Esophagus squamous epithelium (tissue), 5 donors: ENCODE results near the gene PARVA. TPM values are rescaled to one million over a fixed set of nuclear protein-coding genes. Genes with fewer than 3 reads are reported as not detected.

Experiments used
- DNase-seq: peaks from one replicate; lab custom pipeline; 2025; lab: John Stamatoyannopoulos, UW
- H3K27ac ChIP-seq, 4 donors: fragments of 200-600 bp; sonication (generic); one replicate each; pipeline ENCODE4 v1.5.1; 2016 to 2019; ENCODE audit warnings: mild to moderate bottlenecking in 1 of 4
- H3K27me3 ChIP-seq, 4 donors: fragments of 200-600 bp; sonication (generic); 1 replicate in 3 of 4; 2 replicates in 1 of 4; pipeline versions ENCODE4 v1.5.1 to v1.6.0; 2017 to 2021; ENCODE audit warnings: antibody characterized with exemption in 1 of 4
- H3K36me3 ChIP-seq, 3 donors: fragments of 200-600 bp; sonication (generic); one replicate each; pipeline ENCODE4 v1.5.1; 2016 to 2019
- H3K4me1 ChIP-seq, 3 donors: fragments of 200-600 bp; sonication (generic); one replicate each; pipeline ENCODE4 v1.5.1; 2017 to 2019
- H3K4me3 ChIP-seq, 4 donors: fragments of 200-600 bp; sonication (generic); 1 replicate in 3 of 4; 2 replicates in 1 of 4; pipeline ENCODE4 v1.5.1; 2016 to 2019; ENCODE audit warnings: mild to moderate bottlenecking in 2 of 4, moderate library complexity in 1 of 4
- H3K9me3 ChIP-seq, 3 donors: fragments of 200-600 bp; sonication (generic); one replicate each; pipeline ENCODE4 v1.5.1; 2016 to 2019
- CTCF ChIP-seq, 6 experiments: fragments of 450-650 bp in 4 of 6; fragments of 200-600 bp in 2 of 6; sonication (generic) in 2 of 6; IDR thresholded peaks; one replicate each; pipeline ENCODE4 v1.5.1; 2016 to 2019; ENCODE audit warnings: antibody characterized with exemption in 6 of 6, mild to moderate bottlenecking in 4 of 6, moderate library complexity in 4 of 6
- POLR2A ChIP-seq, 4 donors: fragments of 450-650 bp; IDR thresholded peaks; one replicate each; pipeline ENCODE4 v1.6.1; 2017; ENCODE audit warnings: antibody characterized with exemption in 4 of 4, mild to moderate bottlenecking in 4 of 4, moderate library complexity in 3 of 4
- WGBS, 2 donors: methylation state at CpG; one replicate each; pipeline ENCODE4 v1.1.5; 2018; 5-methylcytosine and 5-hydroxymethylcytosine counted together
- intact Hi-C: fragments of 100-400 bp; cut with DNase I; formaldehyde crosslinking; loops from one replicate; pipeline ENCODE4 v1.15.0; 2022
- total RNA-seq, 4 donors: library from RNA; depleted of rRNA; stranded (reverse); fragments of >200 nt; gene quantifications; one replicate each; pipeline ENCODE4 v1.1.0, GENCODE V29; 2016
- donor health status: DM: yes; HTN: yes; CAD: no.

PARVA gene
- total RNA-seq, 4 donors from 2014 or later: 8.6 to 66.9 (median 16.2) TPM

DNA sequence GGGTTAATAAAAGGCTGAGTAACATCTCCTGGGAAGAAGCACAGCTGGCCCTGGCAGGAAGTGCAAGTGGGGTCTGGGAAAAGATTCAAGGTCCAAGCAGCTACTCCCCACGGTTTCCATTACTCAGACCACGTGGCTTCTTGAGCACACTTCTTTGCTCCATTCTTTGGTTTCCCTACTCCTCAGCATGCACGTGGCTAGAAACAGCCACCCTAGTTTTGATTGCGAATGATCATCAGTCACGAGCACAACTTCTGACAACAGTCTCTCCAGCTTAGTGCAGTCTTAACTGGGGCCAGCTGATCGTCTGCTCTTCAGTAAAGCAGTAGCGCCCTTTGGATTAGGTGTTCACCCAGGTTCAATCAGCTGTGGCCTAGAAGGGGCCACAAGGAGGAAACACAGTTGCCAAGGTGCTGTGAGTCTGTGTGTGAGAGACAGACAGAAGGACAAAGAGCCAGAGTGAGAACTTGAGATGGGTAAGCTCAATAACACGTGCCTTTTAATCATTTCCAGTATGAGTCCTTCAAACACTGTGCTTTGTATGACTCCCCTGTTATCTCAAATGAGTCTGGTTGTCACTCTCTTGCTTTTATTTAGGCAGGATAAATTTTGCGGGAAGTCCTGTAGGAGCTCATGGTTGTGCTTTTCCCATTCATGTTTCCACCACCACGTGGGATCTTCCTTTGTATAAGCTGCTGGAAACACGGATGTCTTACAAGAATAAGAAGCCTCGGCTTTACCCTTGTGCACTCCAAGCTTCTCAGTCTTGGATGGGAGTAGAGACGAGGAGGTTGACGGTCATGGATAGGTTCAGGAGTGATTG is 901 bp upstream of the PARVA start:
- 69 to 71% methylated on average over 12 to 14 of the region's 14 CpGs for WGBS, 2 donors
- DNase-seq: no peak
- Histone ChIP-seq H3K9me3 (no peaks in the 10 kb centered on the region), H3K4me3 (peak overlapping the region in 2 of 4 donors; percentile 75 to 88), H3K27me3 (peaks cover 0 to 11% (median 0%) of the 10 kb centered on the region in 4 donors), H3K27ac (peak overlapping the region; percentile 87 to 98 (median 94)), H3K4me1 (peaks cover 0 to 42% (median 8%) of the 10 kb centered on the region in 3 donors), H3K36me3 (no peaks in the 10 kb centered on the region)
- intact Hi-C loops: no loop called here
- TF ChIP-seq CTCF (IDR thresholded peaks at IDR 0.05): no peak
- peak in 2 of 4 donors; percentile 10 to 20 for TF ChIP-seq POLR2A (IDR thresholded peaks at IDR 0.05)

GRCh38 chr11:12377824-12378593 is 638 bp downstream of the PARVA start:
- Histone ChIP-seq H3K36me3 (no peaks in the 10 kb centered on the region), H3K4me1 (peaks cover 0 to 42% (median 8%) of the 10 kb centered on the region in 3 donors), H3K27me3 (peaks cover 0 to 11% (median 0%) of the 10 kb centered on the region in 4 donors), H3K27ac (peak overlapping the region; percentile 87 to 98 (median 94)), H3K4me3 (peak overlapping the region; percentile 58 to 88 (median 72)), H3K9me3 (no peaks in the 10 kb centered on the region)
- 9 to 16% methylated on average over 12 to 23 of the region's 76 CpGs for WGBS, 2 donors
- intact Hi-C loops: no loop called here
- peak in 1 of 6 experiments; percentile 27 for TF ChIP-seq CTCF (IDR thresholded peaks at IDR 0.05)
- TF ChIP-seq POLR2A (IDR thresholded peaks at IDR 0.05): peak in 1 of 4 donors; percentile 11
- no peak for DNase-seq

- no peak for DNase-seq
- peak overlapping the region in 3 of 4 donors; percentile 87 to 98 (median 96) for H3K27ac ChIP-seq
- peak overlapping the region in 1 of 4 donors; percentile 22 for H3K4me3 ChIP-seq
- peaks cover 0 to 11% (median 0%) of the 10 kb centered on the region in 4 donors for H3K27me3 ChIP-seq
- no peaks in the 10 kb centered on the region for H3K9me3 ChIP-seq
- intact Hi-C loops: no loop called here
- peaks cover 0 to 46% (median 8%) of the 10 kb centered on the region in 3 donors for H3K4me1 ChIP-seq
- no peaks in the 10 kb centered on the region for H3K36me3 ChIP-seq
- 59 to 69% methylated on average over 6 to 9 of the region's 9 CpGs for WGBS, 2 donors
- TF ChIP-seq POLR2A (IDR thresholded peaks at IDR 0.05): no peak
- TF ChIP-seq CTCF (IDR thresholded peaks at IDR 0.05): no peak
These were observed 3.4 kb downstream of the PARVA start for GRCh38 chr11:12380565-12381325.

- no peak overlapping the region for H3K4me3 ChIP-seq
- 87 to 88% methylated on average over 9 of the region's 9 CpGs for WGBS, 2 donors
- H3K27me3 ChIP-seq: peaks cover 0 to 11% (median 0%) of the 10 kb centered on the region in 4 donors
- H3K9me3 ChIP-seq: no peaks in the 10 kb centered on the region
- intact Hi-C loops: no loop called here
- DNase-seq: no peak
- H3K27ac ChIP-seq: peak overlapping the region in 3 of 4 donors; percentile 64 to 96 (median 87)
- H3K36me3 ChIP-seq: no peaks in the 10 kb centered on the region
- H3K4me1 ChIP-seq: peaks cover 0 to 48% (median 10%) of the 10 kb centered on the region in 3 donors
- TF ChIP-seq POLR2A (IDR thresholded peaks at IDR 0.05): no peak
- TF ChIP-seq CTCF (IDR thresholded peaks at IDR 0.05): no peak
These were observed 4.5 kb downstream of the PARVA start for GRCh38 chr11:12381875-12382274.
